CD4-positive, alpha-beta T cell treated with Interleukin-21 for 1 hour (primary cell): ENCODE measurements around the gene EIF3F.

Experiments
- DNase-seq: peaks from one replicate; pipeline ENCODE4 v3.0.0-alpha.2; 2020

Gene EIF3F

GRCh38 chr11:8023831-8024555, 36.9 kb downstream of the EIF3F start:
- no peak for DNase-seq

GRCh38 chr11:8025123-8025522, 38.0 kb downstream of the EIF3F start:
- no peak for DNase-seq

DNA sequence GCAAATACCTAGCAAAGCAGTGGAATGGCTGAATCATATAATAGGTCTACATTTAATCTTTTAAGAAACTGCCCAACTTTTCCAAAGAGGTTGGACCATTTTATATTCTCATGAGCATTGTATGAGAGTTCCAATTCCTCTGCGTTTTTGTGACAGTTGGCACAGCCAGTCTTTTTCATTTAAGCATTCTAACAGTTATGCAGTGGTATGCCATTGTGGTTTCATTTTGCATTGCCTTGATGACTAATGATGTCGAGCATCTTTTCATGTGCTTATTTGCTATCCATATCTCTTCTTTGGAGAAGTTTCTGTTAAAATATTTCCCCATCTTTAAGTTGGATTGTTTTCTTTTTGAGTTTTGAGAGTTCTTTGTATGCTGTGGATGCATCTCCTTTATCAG, 38.7 kb downstream of the EIF3F start:
- no peak for DNase-seq

GRCh38 chr11:8026982-8027381, 39.8 kb downstream of the EIF3F start:
- no peak for DNase-seq

DNA sequence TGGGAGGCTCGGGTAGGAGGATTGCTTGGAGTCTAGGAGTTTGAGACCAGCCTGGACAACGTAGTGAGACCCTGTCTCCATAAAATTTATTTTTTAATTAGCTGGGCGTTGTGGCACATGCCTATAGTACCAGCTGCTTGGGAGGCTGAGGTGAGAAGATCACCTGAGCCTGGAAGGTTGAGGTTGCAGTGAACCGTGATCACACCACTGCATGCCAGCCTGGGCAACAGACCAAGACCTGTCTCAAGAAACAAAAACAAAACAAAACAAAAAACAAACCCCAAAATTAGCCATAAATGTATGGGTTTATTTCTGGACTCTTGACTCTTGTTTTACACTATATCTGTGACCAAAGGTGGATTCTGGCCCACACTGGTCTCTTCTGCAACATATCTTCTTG, 41.6 kb downstream of the EIF3F start:
- DNase-seq, result no peak

DNA sequence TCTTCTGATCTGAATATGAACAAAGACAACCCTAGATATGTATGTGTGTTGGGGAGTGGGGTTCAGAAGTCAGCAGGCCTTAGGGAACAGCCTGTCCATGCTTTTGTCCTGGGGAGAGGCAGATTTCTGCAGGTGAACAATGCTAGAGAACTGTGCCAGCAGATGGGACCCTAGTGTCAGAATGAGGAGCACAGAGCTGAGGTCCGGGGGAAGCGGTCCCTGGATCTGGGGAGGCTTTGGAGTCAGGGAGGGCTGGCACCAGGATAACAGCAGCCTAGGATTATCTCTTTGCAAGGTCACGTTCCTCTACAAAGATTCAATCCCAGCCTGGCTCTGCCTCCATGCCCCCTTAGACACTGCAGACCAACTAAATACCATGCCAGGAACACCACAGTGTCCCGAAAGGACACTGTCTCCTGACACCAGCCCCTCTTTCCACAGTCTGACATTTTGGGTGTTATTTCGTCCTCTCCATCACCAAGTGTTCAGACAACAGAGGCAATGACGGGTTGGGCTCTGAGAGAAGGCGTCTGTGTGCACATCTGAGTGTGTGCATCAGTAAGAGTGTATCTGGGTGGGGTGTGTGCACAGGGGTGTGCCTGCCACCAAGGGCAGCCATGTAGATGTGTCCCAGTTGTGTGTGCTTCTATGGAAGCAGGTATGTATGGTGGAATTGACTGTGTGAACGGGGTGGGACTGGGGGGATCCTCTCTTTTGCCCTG, 43.5 kb downstream of the EIF3F start:
- no peak for DNase-seq

DNA sequence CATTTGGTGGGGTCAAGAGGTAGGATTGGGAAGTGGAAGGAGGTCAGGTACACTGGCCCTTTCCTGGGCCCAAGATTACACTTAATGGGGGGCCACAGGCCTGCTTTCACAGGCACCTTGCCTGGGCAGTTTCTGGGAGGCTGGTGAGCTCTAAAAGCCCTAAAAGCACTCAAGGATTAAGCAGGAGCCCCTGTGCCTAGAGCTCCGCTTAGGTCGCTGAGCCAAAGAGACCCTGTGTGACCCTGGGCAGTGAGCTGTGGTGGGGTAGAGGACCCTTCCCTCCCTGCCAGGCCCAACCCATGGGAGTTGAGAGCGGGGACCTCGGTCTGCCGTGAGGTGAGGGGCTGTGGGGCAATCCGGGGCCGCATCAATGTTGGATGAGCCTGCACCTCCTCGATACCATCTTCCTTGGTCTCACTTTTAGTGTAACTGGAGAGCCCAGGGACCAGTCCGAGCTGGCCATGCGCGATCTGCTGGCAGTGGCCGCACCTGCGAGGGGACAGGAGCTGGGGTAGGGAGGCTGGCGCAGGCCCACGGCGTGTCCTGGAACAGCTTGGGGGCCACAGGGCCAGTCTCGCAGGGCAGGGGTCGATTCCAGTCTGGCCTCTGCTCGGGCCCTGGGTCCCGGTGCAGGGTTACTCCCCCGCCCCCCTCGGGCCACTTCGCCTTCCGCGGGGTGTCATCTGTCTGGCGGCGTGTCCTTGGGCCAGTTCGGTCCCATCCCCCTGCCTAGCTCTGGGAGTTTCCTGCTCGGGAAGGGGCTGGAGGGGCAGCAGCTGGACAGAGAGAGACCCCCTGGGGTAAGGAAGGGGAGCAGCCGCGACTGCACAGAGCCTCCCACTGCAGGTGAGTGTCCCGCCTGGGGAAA, 44.3 kb downstream of the EIF3F start:
- DNase-seq, result no peak

DNA sequence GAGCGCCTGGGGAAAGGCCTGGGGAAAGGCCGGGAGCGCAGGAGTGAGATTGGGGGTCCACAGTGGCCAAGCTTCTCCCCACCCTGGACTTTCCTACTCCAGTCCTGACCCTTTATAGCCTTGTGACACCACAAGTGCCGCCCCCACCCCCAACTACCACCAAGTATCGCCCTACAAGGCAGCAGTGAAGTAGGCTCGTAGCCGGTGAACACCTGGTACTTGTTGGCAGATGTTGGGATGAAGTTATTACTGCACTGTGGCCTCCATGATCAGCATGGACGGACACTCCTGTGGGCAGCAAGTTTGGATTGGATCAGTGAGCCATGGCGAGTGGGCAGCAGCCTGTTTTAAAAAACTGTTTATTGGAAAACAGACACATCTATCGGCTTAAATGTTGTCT, 45.0 kb downstream of the EIF3F start:
- no peak for DNase-seq

DNA sequence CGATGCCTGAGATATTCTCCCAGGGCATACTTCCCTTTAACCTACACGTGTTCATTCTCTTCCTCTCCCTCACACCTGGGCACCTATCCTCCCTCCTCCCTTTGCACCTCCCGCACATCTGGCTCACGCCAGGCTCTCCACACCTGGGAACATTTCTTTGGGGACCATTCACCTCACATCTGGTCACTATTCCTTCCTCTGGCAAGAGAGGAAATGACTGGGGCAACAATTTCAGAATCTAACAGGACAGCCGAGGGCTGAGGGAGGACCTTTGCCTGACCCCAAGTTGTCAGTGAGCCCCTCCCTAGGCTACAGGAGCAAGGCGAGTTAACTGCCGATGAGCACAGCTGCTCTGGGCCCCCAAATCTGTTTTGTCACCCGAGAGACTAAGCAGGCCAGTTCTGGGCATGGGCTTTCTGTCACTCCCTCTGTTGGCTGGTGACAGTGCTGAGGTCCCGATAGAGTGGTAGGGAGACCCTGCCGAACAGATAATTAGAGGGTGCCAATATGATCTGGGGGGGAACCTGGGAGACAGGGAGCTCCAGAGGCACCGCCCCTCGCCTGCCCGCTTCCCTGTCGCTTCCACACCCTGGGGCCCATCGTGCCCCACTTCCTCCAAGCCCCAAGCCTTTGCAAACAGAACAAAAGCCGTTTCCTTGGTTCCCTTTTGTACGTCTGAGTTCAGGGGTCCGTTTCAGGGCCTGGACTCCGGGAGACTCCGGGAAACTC, 45.6 kb downstream of the EIF3F start:
- DNase-seq, result no peak

GRCh38 chr11:8033305-8034105, 46.4 kb downstream of the EIF3F start:
- DNase-seq, result peak; percentile 50

DNA sequence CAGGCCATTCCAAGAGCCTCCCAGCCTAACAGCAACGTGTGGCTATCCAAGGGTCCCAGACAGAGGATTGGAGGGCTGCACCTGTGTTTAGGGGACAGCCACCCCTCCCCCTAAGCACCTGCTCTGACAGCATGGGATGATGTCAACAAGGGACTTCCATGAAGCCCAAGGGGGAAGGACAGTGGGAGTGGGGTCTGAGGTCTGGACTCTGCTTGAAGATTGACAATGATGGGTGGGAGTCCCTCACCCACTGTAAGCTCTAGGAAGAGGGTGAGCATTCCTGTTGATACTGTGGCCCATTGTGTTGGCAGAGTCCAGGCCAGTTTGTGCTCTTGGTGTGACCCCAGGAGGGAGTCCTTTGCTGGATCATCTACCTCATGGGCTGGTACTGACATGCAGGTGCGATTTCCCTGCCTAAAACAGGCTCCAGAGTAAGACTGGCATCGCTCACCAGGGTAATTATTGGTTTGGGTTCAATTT, 47.0 kb downstream of the EIF3F start:
- no peak for DNase-seq

- DNase-seq, result no peak
Observed at GRCh38 chr11:8034604-8035190, 47.6 kb downstream of the EIF3F start.

DNA sequence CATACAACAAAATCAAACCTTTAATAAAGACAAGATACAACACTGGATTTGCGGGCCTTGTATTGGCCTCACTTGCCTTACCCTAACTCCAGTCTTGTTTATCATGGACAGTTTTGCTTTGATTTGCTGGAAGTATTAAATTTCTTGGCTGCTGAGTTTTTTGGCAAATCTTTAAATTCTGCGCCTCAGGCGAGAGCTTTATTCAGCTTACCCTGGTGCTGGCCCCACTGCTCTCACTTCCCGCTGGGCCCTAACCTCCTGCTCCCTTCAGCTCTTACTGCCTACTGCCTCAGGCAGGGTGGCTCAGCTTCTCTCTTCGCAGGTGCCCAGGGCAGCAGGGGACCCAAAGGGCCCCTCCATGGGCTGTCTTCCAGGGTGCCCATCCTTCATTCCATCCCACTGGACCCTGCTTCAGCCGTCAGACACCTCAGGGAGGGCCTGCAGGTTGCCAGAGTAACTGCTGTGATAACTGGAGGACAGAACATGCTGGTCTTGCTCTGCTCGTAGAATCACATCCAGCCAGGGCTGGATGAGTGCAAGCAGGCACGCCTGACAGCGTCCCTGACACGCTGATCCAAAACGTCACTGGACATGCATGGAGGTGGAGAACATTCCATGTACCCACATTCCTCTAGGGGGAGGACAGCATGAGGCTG, 48.2 kb downstream of the EIF3F start:
- DNase-seq, result no peak

DNA sequence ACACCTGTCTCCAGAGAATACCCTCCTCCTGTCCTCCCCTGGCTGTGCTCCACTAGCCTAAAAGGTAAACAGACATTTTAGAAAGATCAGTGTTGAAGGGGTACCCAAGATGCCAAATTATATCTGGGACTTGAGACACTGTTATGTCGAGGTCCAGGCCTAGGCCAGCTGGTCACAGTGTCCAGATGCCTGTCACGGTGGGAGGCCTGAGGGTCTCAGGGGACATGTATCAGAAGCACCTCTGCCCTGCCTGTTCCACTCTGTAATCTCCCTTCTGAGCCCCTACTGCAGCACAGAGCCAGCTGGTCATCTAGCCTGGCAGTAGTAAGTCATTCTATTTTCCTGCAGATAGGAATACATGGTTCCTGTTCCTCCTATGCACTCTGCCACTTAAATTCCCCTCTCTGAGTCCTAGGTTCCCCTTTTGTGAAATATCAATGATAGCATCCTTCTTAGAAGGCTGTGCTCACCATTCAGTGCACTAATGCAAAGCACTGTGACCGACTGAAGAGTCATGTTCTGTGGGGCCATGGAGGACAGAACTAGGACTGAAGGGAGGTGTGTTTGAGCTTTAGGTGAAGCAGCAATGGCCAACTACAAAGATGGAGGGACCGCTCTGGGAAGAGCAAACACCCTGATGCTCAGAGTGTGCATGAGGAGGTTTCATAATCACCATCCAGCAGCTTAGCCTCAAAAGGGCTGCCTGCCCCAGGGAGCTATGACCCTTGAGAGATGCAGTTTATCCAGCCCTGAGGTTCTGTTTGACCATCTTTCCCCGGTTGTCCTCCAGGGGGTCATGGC, 49.1 kb downstream of the EIF3F start:
- DNase-seq, result no peak

DNA sequence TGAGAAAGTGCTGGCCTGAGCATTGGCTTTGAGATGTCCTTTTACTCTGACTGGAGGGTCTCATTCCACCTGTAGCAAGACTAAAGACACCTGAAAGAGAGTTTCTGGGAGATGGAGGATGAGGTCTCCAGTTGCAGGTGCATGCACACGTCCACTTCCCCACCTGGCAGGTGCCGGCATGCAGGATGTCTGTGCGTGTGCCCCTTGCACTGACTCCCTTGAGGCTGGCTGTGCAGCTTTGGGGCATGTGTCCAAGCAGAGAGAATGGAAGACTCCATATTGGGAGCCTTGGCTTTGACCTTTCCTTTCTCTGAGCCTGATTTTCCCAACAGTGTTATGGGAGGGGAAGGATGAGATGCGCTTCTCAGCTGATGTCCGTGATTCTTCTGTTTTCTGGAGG, 49.8 kb downstream of the EIF3F start:
- DNase-seq, result no peak

- DNase-seq, result no peak
Observed at GRCh38 chr11:8038393-8038792, 51.3 kb downstream of the EIF3F start.

DNA sequence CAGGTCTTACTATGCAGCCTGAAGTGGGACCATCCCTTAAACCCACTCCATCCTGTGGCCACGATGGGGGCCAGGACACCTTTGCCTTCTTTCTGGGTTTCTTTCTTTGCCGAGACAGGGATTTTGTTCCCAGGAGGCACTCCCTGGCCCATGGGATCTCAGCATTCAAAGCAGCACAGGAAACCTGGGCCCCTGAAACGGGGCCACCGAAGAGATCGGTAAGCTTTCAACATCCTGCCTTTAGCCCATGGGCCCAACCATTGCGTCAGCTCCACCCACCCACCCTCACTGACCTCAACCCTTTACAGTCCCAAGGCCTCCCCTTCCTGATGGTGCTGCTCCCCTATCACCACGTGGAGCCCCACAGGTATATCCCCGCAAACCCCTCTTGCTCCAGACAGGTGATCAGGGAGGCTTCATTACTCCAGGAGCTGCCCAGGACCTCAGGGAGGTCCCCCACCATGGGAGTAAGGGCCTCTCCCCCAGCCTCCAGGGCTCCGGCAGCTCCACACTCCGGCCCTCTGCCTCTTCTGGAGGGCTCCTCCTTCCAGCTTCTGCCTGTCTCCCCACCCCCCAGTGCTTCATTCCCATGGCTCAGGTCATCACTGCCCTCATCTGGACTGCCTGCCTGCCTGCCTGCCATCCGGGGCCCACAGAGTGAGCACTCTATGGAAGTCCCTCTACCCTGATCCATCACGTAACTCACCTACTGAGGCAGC, 51.8 kb downstream of the EIF3F start:
- DNase-seq, result no peak

GRCh38 chr11:8039530-8040260, 52.6 kb downstream of the EIF3F start:
- DNase-seq, result no peak
